Measurements from ENCODE around the gene TMEM221. TPM values are rescaled to one million over a fixed set of nuclear protein-coding genes. Genes with fewer than 3 reads are reported as not detected.

The TMEM221 gene
- total RNA-seq, 1 experiment from 2014 or later: 3.4 TPM

DNA sequence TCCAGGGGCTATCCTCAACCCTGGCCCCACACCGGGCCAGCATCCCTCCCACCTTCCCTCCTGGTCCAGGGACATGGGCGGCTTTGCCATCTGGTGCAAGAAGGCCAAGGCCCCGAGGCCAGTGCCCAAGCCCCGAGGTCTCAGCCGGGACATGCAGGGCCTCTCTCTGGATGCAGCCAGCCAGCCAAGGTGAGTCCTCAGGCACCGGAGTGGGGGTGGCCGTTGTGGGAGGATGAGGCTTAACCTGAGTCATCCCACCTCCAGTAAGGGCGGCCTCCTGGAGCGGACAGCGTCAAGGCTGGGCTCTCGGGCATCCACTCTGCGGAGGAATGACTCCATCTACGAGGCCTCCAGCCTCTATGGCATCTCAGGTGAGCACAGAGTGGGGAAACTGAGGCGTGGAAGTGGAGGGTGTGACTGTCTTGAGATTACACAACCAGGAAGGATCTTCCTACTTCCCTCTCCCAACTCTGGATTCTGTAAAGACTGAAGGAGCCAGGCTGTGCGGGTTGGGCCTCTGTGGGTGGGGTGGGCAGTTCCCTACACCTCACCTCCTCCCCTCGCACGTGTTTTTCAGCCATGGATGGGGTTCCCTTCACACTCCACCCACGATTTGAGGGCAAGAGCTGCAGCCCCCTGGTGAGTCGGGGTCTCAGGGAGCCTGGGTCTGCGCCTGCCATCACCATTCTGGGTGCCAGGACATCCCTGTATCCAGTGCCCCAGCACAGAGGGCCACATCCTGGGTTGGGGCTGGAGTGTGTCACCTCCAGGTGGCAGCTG lies 24.8 kb downstream of the TMEM221 start:
- Histone ChIP-seq H3K9me3 (ENCODE audit: control insufficient read depth in 1 of 2, insufficient read depth in 1 of 2, low read depth in 1 of 2, low read length in 2 of 2) (no peaks in the 10 kb centered on the region), H3K36me3 (ENCODE audit: control insufficient read depth in 1 of 2, insufficient read depth in 2 of 2, low read length in 2 of 2) (no peaks in the 10 kb centered on the region), H3K9ac (ENCODE audit: low read length) (no peak overlapping the region), H3K27me3 (ENCODE audit: insufficient read depth, low read length) (no peaks in the 10 kb centered on the region), H3K27ac (ENCODE audit: low read depth, low read length) (no peak overlapping the region), H2AFZ (ENCODE audit: low read depth, low read length, poor library complexity, severe bottlenecking) (no peak overlapping the region), H3K4me2 (ENCODE audit: low read length) (no peak overlapping the region), H3K9me2 (ENCODE audit: insufficient read depth) (no peaks in the 10 kb centered on the region), H3K4me3 (replicated peaks in 1 of 2; ENCODE audit: low read depth in 1 of 2, low read length in 2 of 2) (no peak overlapping the region), H3K79me2 (ENCODE audit: insufficient read depth, low read length) (peaks cover 10% of the 10 kb centered on the region; the same call in 1 of the 2 replicates), H3K4me1 (ENCODE audit: control insufficient read depth in 1 of 2, insufficient read depth in 2 of 2, low read length in 2 of 2) (peaks cover 12 to 36% of the 10 kb centered on the region in 2 experiments), H4K20me1 (ENCODE audit: insufficient read depth) (no peaks in the 10 kb centered on the region)
- ChIA-PET POLR2A (no interaction called here), RAD21 (ENCODE audit: low non-redundant PET in 1 of 2, low total read pairs in 2 of 2, uncharacterized antibody in 2 of 2, unreplicated experiment in 2 of 2) (no interaction called here), CTCF (interaction anchor here (1.6 kb wide), 1 partner anchor 43 kb away, joined by 4 read pairs; no protein-coding TSS in a partner anchor)
- DNase-seq (ENCODE audit: low read depth, low spot score) (no peak), ATAC-seq (no peak)
- no TSS peak for BruUV-seq (replicated peaks)
- TF ChIP-seq YY1 (IDR thresholded peaks at IDR 0.05; ENCODE audit: extremely low read depth, insufficient replicate concordance, low read depth, low read length): no peak
- TF ChIP-seq ELF1 (IDR thresholded peaks at IDR 0.05; ENCODE audit: borderline replicate concordance, low read depth): no peak
- intact Hi-C loops (cut with micrococcal nuclease): no loop called here

DNA sequence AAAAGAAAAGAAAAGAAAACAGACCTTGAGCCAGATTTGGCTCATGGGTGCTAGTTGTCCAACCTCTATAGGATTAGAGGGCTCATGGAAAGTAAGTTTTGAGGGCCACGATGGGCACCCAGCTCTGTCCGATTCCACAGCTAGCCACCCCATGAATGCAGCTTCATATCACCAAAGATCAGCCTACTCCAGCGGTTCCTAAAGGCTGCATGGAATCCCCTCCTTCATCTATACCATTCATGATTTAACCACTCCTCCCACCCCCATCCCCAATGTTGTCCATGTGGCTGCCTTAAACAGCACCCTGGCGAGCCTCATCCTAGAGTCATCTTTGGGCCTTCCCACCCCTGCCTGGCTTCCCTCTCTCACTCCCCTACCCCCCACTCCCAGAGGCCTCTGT lies 26.5 kb downstream of the TMEM221 start:
- H4K20me1 ChIP-seq (ENCODE audit: insufficient read depth): no peaks in the 10 kb centered on the region
- H3K79me2 ChIP-seq (ENCODE audit: insufficient read depth, low read length): peaks cover 10% of the 10 kb centered on the region; the same call in 1 of the 2 replicates
- H3K27me3 ChIP-seq (ENCODE audit: insufficient read depth, low read length): no peaks in the 10 kb centered on the region
- no peaks in the 10 kb centered on the region for H3K9me3 ChIP-seq (ENCODE audit: control insufficient read depth in 1 of 2, insufficient read depth in 1 of 2, low read depth in 1 of 2, low read length in 2 of 2)
- H2AFZ ChIP-seq (ENCODE audit: low read depth, low read length, poor library complexity, severe bottlenecking): no peak overlapping the region
- ATAC-seq (no peak), DNase-seq (ENCODE audit: low read depth, low spot score) (no peak)
- no peak overlapping the region for H3K9ac ChIP-seq (ENCODE audit: low read length)
- H3K4me2 ChIP-seq (ENCODE audit: low read length): no peak overlapping the region
- ChIA-PET POLR2A (no interaction called here), RAD21 (ENCODE audit: low non-redundant PET in 1 of 2, low total read pairs in 2 of 2, uncharacterized antibody in 2 of 2, unreplicated experiment in 2 of 2) (no interaction called here), CTCF (no interaction called here)
- TF ChIP-seq POLR2AphosphoS5 (IDR thresholded peaks at IDR 0.05; ENCODE audit: low read depth, low read length) (no peak), CBX3 (IDR thresholded peaks at IDR 0.05; ENCODE audit: low read depth) (no peak)
- H3K4me1 ChIP-seq (ENCODE audit: control insufficient read depth in 1 of 2, insufficient read depth in 2 of 2, low read length in 2 of 2): peaks cover 14 to 39% of the 10 kb centered on the region in 2 experiments
- BruUV-seq (replicated peaks): no TSS peak
- no peaks in the 10 kb centered on the region for H3K36me3 ChIP-seq (ENCODE audit: control insufficient read depth in 1 of 2, insufficient read depth in 2 of 2, low read length in 2 of 2)
- intact Hi-C loops (cut with micrococcal nuclease): no loop called here
- no peak overlapping the region for H3K27ac ChIP-seq (ENCODE audit: low read depth, low read length)
- H3K9me2 ChIP-seq (ENCODE audit: insufficient read depth): no peaks in the 10 kb centered on the region
- no peak overlapping the region for H3K4me3 ChIP-seq (replicated peaks in 1 of 2; ENCODE audit: low read depth in 1 of 2, low read length in 2 of 2)
